RWPE2 (cell line): Measurements from ENCODE around the gene MPPED2.

Experiments
- ATAC-seq: fragments of 200-7000 bp; cut with Tn5 transposase; 3 replicates; pipeline ENCODE4 v1.9.1; 2021; ENCODE audit warnings: low read depth
- DNase-seq: peaks from one replicate; pipeline ENCODE4 v3.0.0-alpha.2; 2020; ENCODE audit warnings: low spot score
- H3K27ac ChIP-seq: fragments of 450-650 bp; 2 replicates; pipeline ENCODE4 v1.5.1; 2017; ENCODE audit warnings: mild to moderate bottlenecking; ENCODE audit not compliant: poor library complexity, severe bottlenecking
- H3K27me3 ChIP-seq: fragments of 250-450 bp; sonication (Bioruptor Pico); 2 replicates; pipeline ENCODE4 v1.5.1; 2021; ENCODE audit warnings: mild to moderate bottlenecking, moderate library complexity; ENCODE audit not compliant: insufficient read depth, poor library complexity, severe bottlenecking
- H3K36me3 ChIP-seq: fragments of 250-450 bp; sonication (Bioruptor Pico); 2 replicates; pipeline ENCODE4 v1.5.1; 2020; ENCODE audit warnings: low read depth, mild to moderate bottlenecking, moderate library complexity
- H3K4me1 ChIP-seq: fragments of 250-450 bp; sonication (Bioruptor Pico); 2 replicates; pipeline ENCODE4 v1.5.1; 2021; ENCODE audit warnings: mild to moderate bottlenecking, moderate library complexity; ENCODE audit not compliant: insufficient read depth, poor library complexity, severe bottlenecking
- H3K4me3 ChIP-seq: fragments of 250-450 bp; sonication (Bioruptor Pico); 2 replicates; pipeline ENCODE4 v1.5.1; 2021; ENCODE audit warnings: mild to moderate bottlenecking, moderate library complexity; ENCODE audit not compliant: severe bottlenecking
- H3K9me3 ChIP-seq: fragments of 250-450 bp; sonication (Bioruptor Pico); 2 replicates; pipeline ENCODE4 v1.5.1; 2021; ENCODE audit warnings: mild to moderate bottlenecking, moderate library complexity; ENCODE audit not compliant: severe bottlenecking
- TF ChIP-seq, protein P1 (sequence below): fragments of 450-650 bp; IDR thresholded peaks from one replicate; pipeline ENCODE4 v1.5.1; 2017; ENCODE audit warnings: mild to moderate bottlenecking, moderate library complexity; ENCODE audit not compliant: poor library complexity, severe bottlenecking

Gene MPPED2

DNA sequence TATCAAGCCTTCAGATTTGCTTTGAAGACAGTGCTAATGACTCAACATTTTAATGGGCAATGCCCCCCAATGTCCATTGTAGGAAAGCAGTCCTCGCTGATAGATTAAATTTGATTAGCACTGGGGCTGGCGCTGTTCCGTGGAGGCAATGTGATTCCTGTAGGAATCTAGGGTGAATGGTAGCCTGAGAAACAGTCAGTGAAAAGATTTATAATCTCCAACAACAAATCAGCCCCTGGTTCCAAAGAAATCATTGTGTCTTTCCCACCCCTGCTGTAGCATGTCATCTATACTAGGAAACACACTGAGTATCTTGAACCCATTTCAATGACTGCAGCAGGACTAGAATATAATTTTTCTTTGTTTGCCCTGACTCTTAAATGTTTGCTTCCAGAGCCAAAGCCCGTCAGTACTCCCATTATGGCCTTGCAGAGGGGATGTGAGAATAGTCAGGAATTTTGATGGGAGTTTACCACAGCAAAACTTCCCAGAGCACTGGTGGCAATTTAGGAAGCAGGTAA lies 36.1 kb downstream of the MPPED2 start:
- DNase-seq (no peak), ATAC-seq (no peak)
- no peaks in the 10 kb centered on the region for H3K27me3 ChIP-seq
- H3K9me3 ChIP-seq: no peaks in the 10 kb centered on the region
- no peaks in the 10 kb centered on the region for H3K4me1 ChIP-seq
- H3K27ac ChIP-seq: no peak overlapping the region
- no peak overlapping the region for H3K4me3 ChIP-seq
- TF ChIP-seq, protein P1, sequence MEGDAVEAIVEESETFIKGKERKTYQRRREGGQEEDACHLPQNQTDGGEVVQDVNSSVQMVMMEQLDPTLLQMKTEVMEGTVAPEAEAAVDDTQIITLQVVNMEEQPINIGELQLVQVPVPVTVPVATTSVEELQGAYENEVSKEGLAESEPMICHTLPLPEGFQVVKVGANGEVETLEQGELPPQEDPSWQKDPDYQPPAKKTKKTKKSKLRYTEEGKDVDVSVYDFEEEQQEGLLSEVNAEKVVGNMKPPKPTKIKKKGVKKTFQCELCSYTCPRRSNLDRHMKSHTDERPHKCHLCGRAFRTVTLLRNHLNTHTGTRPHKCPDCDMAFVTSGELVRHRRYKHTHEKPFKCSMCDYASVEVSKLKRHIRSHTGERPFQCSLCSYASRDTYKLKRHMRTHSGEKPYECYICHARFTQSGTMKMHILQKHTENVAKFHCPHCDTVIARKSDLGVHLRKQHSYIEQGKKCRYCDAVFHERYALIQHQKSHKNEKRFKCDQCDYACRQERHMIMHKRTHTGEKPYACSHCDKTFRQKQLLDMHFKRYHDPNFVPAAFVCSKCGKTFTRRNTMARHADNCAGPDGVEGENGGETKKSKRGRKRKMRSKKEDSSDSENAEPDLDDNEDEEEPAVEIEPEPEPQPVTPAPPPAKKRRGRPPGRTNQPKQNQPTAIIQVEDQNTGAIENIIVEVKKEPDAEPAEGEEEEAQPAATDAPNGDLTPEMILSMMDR: no peak
- H3K36me3 ChIP-seq: no peaks in the 10 kb centered on the region

DNA sequence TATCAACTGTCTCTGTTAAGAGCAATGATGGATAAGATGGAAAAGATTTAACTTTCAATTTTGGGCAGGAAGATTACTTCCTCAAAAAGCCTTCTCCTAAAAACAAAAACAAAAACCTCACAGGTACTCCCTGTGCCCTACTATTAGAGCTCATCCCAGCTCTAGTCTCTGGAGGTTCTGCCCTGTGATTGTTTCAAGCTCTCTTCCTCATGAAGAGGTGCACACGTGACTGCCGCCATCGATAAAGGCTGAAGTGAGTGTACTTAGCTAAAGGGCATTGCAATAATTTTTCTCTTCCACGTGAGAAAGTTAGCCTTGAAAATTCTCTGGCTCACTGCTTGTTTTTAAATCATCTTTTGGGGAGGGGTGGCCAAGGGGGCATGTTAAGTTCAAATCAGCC lies 36.6 kb downstream of the MPPED2 start:
- Histone ChIP-seq H3K4me1 (no peaks in the 10 kb centered on the region), H3K4me3 (no peak overlapping the region), H3K36me3 (no peaks in the 10 kb centered on the region), H3K27ac (no peak overlapping the region), H3K27me3 (no peaks in the 10 kb centered on the region), H3K9me3 (no peaks in the 10 kb centered on the region)
- TF ChIP-seq, protein P1: no peak
- DNase-seq (no peak), ATAC-seq (no peak)

DNA sequence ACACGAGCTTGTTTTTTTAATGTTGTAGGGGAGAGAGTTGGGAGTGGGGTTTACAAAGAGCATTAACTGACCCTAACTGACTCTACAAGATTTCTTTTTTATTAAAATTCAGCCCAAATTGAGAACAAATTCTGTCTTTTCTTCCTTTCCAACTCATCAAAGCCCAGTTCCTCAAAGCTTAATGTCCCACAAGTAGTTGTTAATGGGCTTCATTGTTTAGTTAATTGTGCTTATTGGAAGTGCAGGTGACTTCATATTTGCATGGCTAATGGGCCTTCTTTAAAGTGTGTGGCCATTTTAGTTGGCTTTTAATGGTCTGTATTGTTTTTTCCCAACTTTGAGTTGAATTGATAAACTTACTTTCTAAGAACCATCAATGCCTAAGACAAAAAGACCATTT lies 39.8 kb downstream of the MPPED2 start:
- ATAC-seq (no peak), DNase-seq (no peak)
- Histone ChIP-seq H3K36me3 (no peaks in the 10 kb centered on the region), H3K9me3 (no peaks in the 10 kb centered on the region), H3K4me1 (no peaks in the 10 kb centered on the region), H3K4me3 (no peak overlapping the region), H3K27me3 (no peaks in the 10 kb centered on the region), H3K27ac (no peak overlapping the region)
- TF ChIP-seq, protein P1: no peak

DNA sequence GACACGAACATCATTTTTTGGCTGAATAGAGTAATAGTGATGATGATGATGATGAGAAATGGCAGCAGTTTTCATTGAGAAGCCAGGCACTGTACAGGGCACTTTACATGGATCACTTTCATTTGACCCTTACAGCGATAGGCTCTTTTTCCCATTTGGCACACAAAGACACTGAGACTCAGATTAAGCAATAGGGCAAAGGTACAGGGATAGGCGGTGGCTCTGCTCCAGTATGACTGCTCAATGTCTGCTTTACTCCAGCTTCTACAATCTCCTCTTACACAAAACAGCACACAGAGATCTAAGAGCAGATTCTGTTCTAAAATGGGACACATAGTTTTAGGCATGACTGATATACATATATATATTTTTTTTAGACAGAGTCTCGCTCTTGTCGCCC lies 40.6 kb downstream of the MPPED2 start:
- TF ChIP-seq, protein P1: no peak
- Histone ChIP-seq H3K4me1 (no peaks in the 10 kb centered on the region), H3K9me3 (no peaks in the 10 kb centered on the region), H3K27ac (no peak overlapping the region), H3K4me3 (no peak overlapping the region), H3K36me3 (no peaks in the 10 kb centered on the region), H3K27me3 (no peaks in the 10 kb centered on the region)
- ATAC-seq (no peak), DNase-seq (no peak)

DNA sequence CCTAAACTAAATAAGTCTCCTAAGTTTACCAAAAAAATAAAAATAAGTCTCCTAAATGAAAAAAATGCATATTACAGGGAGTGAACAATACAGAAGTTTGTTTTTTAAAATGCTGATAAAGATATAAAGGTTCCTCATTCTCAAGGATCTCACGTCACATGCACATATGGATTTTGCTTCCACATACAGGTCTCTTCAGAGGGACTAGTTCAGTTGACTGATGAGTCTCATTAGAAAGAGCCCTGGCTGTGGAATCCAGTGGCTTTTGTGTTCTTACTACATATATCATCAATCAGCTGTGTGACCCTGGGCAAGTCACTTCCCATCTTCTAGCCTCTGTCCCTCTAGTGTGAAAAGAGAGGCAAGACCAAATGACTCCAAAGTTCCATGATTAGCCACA lies 43.1 kb downstream of the MPPED2 start:
- Histone ChIP-seq H3K4me1 (no peaks in the 10 kb centered on the region), H3K4me3 (no peak overlapping the region), H3K27me3 (no peaks in the 10 kb centered on the region), H3K27ac (no peak overlapping the region), H3K36me3 (no peaks in the 10 kb centered on the region), H3K9me3 (no peaks in the 10 kb centered on the region)
- no peak for ATAC-seq
- TF ChIP-seq, protein P1: no peak
- DNase-seq: no peak
